Germinal center (tissue), 1 donor: ENCODE measurements around the gene PSORS1C1.
"Not testable (repeated sequence)": the region's sequence is repeated elsewhere in the genome, so short reads cannot be mapped to it uniquely, and the experiment has no call there.

ENCODE experiments used
- DNase-seq: peaks from one replicate; pipeline ENCODE4 v3.0.0; 2012; ENCODE audit warnings: mixed read lengths, low spot score

PSORS1C1 gene

DNA sequence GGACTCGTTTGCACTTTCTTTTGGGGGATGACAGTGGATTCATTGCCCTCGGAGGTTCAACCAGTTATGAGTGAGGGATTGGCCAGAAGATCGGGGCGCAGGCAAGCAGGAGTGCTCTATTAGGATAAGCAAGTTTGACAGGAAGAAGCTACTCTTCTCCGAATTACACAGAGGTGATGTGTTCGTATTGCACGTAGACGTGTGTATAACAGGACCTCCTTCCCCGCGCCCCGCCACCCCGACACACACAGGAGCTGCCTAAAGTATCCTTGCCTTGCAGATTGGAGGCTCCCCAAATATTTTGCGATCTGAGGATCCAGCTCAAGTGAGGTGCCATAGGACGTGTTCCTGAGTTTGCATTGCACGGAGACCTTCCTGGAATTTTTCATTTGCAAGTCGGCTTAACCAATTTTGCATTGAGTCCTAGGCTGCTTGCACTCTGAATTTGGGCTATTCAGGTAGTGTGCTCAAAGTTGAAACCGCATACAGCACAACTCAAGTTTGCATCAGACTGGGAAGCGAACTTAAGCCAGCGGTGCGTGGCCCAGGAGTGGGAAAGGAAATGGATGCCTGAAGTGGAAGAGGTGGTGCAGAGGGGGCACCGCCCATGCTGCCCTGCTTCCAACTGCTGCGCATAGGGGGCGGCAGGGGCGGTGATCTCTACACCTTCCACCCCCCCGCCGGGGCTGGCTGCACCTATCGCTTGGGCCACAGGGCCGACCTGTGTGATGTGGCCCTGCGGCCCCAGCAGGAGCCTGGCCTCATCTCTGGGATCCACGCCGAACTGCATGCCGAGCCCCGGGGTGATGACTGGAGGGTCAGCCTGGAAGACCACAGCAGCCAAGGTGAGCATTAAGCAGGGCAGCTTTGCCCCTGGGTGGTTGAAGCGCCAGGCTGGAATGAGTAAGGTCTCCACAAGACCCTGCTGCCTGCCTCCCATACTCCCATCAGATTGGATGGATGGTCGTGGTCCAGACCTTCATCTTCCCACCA is 44.6 kb downstream of the PSORS1C1 start:
- DNase-seq = peak; percentile 58

DNA sequence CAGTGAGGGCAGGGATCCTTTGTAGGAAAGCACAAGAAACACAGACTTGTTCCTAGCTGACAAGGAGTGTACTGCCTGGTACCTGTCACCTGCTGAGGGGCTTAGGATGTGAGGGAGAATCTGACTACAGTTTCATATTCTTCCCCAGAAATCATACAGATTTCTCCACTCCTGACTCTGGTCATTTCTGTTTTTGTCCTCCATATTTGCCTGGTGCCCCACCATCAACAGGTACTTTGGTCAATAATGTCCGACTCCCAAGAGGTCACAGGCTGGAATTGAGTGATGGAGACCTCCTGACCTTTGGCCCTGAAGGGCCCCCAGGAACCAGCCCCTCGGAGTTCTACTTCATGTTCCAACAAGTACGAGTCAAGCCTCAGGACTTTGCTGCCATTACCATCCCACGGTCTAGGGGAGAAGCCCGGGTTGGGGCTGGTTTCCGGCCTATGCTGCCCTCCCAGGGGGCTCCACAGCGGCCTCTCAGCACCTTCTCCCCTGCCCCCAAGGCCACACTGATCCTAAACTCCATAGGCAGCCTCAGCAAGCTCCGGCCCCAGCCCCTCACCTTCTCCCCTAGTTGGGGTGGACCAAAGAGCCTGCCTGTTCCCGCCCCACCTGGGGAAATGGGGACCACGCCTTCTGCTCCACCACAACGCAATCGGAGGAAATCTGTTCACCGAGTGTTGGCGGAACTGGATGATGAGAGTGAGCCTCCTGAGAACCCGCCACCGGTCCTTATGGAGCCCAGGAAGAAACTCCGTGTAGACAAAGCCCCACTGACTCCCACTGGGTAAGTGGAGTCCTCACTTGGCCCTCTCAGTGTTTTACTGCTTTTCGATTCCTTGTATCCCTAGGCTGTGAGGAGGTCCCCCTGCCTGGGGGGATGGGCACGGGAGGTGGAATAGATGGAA is 46.9 kb downstream of the PSORS1C1 start:
- no peak for DNase-seq

DNA sequence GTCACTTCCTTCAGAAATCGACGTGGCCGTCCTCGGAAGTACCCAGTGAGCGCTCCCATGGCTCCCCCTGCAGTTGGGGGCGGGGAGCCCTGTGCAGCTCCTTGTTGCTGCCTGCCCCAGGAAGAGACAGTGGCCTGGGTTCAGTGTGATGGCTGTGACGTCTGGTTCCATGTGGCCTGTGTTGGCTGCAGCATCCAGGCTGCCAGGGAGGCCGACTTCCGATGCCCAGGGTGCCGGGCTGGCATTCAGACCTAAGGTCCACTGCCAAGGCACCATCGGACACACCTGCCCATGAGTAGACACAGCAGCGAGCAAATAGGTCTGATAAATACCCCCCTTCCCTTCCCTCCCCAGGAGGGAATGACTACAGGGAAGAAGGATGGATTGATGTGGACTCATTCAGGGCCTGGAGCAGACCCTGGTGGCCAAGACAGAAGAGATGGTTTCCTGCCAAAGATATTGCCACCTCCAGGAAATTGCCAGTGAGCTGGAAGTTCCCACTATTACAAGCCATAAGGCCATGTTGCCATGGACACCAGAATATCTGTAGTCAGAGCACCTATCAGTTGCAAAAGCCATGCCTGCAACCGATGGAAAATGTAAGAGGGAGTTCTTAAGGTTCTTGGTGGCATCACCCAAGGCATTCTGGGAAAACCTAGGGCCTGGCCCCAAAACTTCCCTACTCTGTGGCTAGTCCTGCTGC is 48.0 kb downstream of the PSORS1C1 start:
- DNase-seq = no peak

DNA sequence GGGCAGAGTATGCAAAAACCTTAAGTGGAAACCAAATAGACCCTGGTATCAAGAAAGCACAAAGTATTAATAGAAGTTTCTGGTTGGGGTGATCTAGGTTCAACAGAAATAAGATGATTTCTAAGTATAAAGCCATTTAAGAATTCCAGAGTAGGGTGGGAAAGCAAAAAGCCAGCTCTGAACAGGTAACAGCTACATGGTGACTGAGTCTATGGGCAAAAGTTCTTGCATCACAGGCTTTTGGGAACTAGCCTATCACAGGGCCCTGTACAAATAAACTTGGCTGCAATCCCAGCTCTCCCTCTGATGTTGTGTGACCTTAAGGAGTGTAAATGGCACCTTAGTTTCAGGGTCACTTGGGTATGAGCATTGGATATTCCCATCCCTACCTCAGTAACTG is 49.3 kb downstream of the PSORS1C1 start:
- DNase-seq = no peak

DNA sequence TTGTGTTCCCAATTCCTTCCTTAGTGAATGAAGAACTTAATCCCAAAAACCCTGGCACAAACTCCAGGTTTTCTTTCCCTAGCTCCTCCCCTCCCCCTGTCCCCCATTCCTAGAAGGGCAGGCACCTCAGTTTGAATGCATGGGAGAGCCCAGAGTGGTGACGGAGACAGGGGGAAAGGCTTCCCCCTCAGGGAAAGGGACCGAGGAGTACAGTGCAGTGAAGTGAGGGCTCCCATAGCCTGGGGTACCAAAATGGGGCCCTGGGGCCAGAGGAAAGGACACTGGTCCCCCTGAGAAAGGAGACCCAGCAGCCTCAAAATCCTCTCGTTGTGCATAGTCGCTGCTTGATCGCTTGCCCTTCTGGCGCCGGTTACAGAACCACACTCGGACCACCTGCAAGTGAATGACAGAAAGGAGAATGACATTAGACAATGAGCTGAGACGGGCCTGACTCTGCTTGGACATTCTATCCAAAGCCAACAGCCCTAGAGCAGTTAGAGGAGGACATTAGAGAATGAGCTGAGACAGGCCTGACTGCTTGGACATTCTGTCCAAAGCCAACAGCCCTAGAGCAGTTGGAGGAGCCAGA is 50.0 kb downstream of the PSORS1C1 start:
- DNase-seq = not testable (repeated sequence)

DNA sequence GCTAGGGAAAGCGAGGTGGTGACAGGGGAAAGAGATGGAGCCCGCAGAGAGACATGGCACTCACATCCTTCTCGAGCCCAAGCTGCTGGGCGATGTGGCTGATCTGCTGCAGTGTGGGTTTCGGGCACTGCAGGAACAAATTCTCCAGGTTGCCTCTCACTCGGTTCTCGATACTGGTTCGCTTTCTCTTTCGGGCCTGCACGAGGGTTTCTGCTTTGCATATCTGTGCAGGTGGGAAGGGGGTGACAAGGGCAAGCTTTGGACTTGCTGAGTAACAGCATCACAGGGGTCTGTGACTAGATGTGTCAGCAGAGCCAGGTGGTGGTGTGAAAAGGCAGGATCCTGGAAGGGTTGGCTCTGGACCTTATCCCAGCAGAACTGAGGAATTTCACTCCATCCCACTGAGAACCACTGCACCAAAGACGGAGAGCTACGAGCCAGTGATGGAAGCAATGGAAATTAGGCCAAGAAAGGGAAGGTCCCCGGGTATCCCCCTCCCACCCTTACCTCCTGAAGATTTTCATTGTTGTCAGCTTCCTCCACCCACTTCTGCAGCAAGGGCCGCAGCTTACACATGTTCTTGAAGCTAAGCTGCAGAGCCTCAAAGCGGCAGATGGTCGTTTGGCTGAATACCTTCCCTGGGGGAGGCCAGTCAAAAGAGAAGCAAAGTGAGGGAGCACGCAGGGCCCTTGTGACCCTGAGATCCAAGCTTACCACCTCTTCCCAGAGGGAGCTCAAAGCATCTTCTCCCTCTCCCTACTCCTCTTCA is 50.6 kb downstream of the PSORS1C1 start:
- DNase-seq = peak; percentile 54

DNA sequence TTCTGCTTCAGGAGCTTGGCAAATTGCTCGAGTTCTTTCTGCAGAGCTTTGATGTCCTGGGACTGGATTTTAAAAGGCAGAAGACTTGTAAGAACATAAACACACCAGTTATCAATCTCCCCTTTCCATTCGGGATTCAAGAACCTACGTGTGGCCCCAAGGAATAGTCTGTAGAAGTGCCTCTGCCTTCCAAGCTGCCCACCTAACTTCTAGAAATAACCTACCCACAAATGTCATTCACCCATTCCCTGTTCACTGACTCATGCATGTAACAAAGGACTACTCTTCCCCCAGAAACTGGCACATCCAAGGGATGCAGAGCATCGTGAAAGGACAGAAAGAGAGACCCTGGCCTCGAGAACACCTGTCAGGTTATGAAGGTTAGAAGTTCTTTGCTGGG is 51.4 kb downstream of the PSORS1C1 start:
- no peak for DNase-seq

DNA sequence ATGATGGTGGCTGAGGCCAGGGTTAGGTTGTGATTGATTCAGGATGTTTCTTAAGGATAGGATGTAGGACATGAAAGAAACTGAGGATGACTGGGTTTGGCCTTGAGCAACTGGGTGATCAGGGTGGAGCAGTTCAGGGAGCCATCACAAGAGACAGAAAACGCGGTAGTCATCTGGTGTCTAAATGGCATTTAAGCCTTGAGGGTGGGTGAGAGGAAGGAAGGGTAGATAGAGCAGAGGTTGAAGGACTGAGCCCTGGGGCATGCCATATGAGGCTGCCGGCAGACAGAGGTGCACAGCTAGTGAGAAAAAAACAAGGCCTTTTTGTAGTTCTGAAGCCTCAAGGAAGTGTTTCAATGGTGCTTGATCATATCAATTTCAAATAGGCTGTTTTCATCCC is 54.0 kb downstream of the PSORS1C1 start:
- no peak for DNase-seq

DNA sequence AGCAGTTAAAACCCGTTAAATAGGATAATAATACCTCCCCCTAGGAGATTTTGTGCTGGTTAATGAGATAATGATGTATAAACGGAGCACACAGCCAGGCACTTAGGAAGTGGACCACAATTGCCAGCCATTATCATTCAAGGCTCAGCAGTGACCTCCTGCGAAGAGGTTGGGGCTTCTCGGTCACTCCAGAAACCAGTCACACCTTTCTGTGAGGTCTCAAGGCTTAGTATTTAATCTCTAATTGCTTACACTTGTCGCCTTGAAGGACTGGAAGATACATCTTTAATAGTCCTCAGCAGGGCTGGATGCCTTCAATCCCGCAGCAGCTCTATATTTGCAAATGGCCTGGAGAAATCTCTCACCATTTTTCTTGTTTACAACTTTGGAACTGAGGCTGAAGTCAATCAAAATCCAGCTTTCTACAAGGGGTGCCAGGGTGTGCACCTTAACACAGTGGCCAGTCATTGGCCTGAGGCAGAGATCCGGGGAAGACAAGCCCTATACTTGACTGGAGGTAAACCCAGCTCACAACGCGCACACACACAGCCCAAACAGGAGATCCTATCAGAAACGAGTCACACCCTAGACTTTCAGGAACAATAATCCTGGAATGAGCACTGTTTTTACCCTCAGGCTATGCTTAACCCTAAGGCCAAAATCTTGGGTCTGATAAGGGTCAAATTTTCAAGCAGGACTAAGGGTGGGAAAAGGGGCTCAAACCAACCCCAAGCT is 54.7 kb downstream of the PSORS1C1 start:
- no peak for DNase-seq

DNA sequence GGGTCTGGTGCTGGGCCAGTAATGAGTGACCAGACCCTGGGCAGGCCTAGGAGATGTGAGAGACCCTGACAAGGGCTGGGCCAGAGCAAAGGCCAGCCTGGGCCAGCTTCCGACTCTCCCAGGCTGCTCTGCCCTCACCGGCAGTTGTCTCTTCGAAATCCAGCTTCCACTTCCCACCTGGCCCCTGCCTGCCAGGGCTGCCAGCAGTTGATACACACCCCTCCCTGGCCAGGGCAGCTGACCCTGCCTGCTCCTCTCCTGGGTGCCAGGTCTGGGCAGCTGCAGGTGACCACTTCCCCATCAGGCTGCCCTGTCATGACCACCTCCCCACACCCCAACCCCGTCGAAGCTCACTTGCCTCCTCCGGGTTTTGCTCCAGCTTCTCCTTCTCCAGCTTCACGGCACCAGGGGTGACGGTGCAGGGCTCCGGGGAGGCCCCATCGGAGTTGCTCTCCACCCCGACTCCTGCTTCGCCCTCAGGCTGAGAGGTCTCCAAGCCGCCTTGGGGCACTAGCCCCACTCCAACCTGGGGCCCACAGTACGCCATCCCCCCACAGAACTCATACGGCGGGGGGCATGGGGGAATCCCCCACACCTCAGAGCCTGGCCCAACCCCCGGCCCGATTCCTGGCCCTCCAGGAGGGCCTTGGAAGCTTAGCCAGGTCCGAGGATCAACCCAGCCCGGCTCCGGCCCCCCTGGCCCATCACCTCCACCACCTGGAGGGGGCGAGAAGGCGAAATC is 55.4 kb downstream of the PSORS1C1 start:
- not testable (repeated sequence) for DNase-seq

DNA sequence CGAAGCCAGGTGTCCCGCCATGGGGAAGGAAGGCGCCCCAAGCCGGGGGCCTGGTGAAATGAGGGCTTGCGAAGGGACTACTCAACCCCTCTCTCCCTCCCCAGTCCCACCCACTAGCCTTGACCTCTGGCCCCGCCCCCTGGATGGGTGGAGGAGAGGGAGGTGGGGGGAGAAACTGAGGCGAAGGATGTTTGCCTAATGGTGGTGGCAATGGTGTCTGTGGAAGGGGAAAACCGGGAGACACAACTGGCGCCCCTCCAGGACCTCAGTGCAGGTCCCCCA is 55.9 kb downstream of the PSORS1C1 start, which contains the start of gene POU5F1:
Gene POU5F1 (minus strand): TSS at position 83 of the 282 bp plus-strand sequence. CDS start 62 bp downstream, at position 21.
- no peak for DNase-seq

DNA sequence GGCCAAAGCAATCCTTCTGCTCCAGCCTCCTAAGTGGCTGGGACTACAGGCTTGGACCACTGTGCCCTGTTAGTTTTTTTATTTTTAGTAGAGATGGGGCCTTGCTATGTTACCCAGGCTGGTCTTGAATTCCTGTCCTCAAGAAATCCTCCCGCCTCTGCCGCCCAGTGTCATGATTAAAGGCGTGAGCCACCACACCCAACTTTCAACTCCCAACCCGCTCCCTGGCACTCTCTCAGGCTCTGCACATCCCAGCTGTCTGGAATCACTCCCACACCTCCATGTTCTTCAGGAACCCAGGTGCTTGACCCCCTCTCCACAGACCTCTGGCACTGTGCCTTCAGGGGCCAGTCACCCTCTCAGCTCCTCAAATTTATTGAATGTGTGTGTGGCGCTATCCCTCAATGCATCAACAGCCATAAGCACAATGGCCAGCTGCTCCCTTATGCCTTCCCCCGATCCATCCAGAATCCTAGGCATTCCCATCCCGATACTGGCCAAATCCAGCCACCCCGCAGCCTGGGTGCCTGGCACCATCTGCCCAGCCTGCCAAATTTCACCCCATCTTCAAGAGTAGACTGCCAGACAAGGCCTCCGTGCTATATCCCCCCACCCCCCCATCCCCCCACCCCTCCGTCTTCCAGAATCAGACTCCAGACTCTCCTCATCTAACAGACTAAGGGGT is 56.5 kb downstream of the PSORS1C1 start:
- no peak for DNase-seq

DNA sequence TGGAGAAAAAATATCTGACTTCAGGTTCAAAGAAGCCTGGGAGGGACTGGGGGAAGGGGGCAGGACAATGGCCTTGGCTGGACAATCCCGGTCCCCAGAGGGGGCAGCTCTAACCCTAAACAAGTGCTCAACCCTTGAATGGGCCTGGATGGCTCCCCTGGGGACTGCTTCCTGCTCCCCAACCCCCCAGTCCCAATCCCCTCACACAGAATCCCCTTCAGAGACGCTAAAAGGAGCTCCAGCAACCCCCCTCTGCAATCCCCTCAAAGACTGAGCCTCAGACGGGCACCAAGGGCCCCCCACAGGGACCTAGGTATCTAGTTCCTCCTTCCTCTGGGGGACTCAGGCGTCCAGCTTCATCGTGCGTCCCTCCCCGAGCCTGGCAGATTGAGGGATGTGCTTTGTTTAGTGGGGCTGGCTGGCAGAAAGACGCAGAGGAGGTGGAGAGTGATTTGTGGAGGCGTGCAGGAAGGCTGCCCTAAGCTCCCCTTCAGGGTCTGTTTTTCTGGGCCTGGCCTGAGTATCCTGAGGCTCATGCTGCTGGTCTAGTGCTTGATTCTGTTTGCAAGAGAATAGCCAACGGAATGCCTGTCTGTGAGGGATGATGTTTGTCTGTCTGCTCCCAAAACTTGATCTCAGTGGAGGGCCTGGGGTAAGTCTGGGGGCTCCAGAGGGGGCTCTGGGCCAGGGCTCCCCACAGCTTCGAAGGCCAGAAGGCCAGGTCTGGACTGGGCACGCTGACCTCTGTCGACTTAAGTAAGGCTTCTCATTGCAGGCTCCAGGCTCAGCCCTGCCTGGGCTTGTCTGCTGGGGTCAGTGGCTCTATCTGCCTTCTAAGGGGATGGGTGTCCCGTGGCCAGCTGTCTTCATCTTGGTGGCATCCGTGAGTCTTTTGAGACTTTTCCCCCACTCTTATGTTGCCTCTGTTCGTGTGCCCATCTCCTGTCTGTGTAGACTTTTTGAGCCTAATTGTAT is 57.6 kb downstream of the PSORS1C1 start:
- DNase-seq = no peak

DNA sequence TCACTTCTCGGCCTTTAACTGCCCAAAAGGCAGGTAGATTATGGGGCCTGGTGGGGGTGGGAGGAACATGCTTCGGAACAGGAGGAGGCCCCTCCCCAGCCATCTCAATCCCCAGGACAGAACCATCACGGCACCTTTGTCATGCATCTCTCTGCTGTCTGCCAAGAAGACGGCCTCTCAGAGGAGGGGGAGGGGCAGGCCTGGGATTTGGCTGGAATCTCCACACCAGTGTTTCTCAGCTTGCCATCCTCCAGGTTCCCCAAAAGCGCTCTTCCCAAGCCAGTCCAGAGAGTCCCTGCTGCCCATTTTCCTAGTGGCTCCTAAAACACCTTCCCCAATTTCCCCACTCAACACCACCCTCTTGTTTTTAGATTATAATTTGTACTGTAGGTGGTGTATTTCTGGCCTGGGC is 58.4 kb downstream of the PSORS1C1 start:
- DNase-seq = no peak

DNA sequence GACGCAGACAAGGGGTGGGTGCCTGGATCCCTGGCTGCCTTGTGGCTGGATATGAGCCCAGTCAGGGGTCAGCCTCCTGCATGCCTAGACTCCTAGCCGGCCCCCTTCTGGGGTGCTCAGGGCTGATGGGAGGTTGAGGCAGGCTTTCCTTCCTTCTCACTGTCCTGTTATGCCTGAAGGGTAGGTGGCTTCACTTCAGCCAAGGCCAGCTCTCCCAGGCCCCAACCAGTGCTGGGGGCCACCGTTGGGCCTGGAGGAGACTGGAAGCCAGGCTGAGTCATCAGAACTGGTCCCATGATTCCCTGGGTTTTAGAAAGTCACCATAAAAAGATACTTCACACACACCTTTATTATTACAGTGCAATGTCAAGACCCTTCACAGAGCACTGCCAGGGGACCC is 58.8 kb downstream of the PSORS1C1 start:
- DNase-seq = no peak

DNA sequence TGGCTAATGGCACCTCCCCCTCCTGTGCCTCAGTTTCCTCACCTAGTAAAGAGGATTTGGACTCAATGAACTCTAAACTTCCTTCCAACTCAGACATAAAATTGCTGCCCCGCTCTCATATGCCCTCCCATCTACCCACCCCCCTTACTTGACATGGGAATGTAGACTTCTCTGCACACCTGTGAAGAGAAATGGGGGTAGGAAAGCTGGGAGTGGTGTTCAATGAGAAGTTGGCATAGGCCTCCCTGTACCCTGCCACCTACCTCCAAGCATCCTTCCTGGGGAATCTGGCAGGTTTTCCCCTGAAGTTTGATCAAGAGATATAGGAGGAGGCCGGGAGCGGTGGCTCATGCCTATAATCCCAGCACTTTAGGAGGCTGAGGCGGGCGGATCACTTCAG is 59.8 kb downstream of the PSORS1C1 start:
- no peak for DNase-seq

DNA sequence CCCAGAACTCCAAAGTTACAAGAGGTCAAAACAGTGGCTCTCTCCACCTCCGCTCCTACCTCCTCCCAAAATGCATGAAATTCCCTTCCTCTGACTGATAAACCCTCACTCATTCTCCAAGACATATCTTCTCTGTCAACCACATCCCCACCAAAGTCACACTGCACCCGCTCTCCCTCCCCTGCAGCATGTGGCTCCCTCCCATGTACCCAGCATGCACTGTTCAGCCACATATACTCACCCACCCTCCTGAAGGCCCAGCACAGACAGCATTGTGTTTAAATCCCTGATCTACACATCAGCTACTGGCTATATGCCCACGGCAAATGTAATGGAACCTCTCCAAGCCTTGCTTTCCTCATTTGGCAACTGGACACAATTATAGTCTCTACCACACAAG is 61.4 kb downstream of the PSORS1C1 start:
- DNase-seq = no peak
